Aorta (tissue), 5 donors: Measurements from ENCODE around the gene IFITM10. TPM values are rescaled to one million over a fixed set of nuclear protein-coding genes. Genes with fewer than 3 reads are reported as not detected.

Experiments used
- ATAC-seq: fragments of 200-7000 bp; cut with Tn5 transposase; one replicate; pipeline ENCODE4 v1.9.1; 2022; ENCODE audit warnings: moderate library complexity; ENCODE audit not compliant: low FRiP score
- DNase-seq, 2 donors: peaks; one replicate each; pipeline ENCODE4 v3.0.0-alpha.2; 2020
- H3K27ac ChIP-seq, 2 donors: one replicate each; pipeline ENCODE4 v1.5.1; 2013; ENCODE audit warnings: low read length in 2 of 2, mild to moderate bottlenecking in 2 of 2, moderate library complexity in 2 of 2, control low read depth in 1 of 2, inconsistent platforms in 1 of 2, low read depth in 1 of 2
- H3K27me3 ChIP-seq, 2 donors: one replicate each; pipeline ENCODE4 v1.6.1; 2013; ENCODE audit warnings: control low read depth in 1 of 2, low read length in 1 of 2, mild to moderate bottlenecking in 1 of 2, moderate library complexity in 1 of 2; ENCODE audit not compliant: insufficient read depth in 2 of 2, control insufficient read depth in 1 of 2
- H3K36me3 ChIP-seq, 2 donors: one replicate each; pipeline ENCODE4 v1.6.1; 2013; ENCODE audit warnings: control low read depth in 1 of 2, low read length in 1 of 2, mild to moderate bottlenecking in 1 of 2; ENCODE audit not compliant: insufficient read depth in 2 of 2, control insufficient read depth in 1 of 2
- H3K4me1 ChIP-seq, 2 donors: one replicate each; pipeline ENCODE4 v1.6.1; 2013; ENCODE audit warnings: low read length in 2 of 2, control low read depth in 1 of 2, mild to moderate bottlenecking in 1 of 2, moderate library complexity in 1 of 2; ENCODE audit not compliant: insufficient read depth in 2 of 2, control insufficient read depth in 1 of 2
- H3K4me3 ChIP-seq, 2 donors: one replicate each; pipeline ENCODE4 v1.5.1; 2013; ENCODE audit warnings: low read length in 2 of 2, control low read depth in 1 of 2, mild to moderate bottlenecking in 1 of 2
- H3K9me3 ChIP-seq: one replicate; pipeline ENCODE4 v1.6.1; 2013; ENCODE audit warnings: mild to moderate bottlenecking, low read length; ENCODE audit not compliant: control insufficient read depth
- WGBS, 2 donors: extraction: QIAGEN DNeasy Blood & Tissue Kit; methylation state at CpG; one replicate each; pipeline ENCODE4 v1.1.7; 2013; 5-methylcytosine and 5-hydroxymethylcytosine counted together
- intact Hi-C, 2 donors: fragments of 100-400 bp; cut with DNase I; formaldehyde crosslinking; loops; one replicate each; pipeline versions ENCODE4 v1.14.2 to v1.15.0; 2022
- polyA plus RNA-seq, 2 donors: library from polyadenylated mRNA; stranded (reverse); fragments of 200-250 nt; gene quantifications; one replicate each; pipeline ENCODE4 v1.2.3, GENCODE V29; 2013
- total RNA-seq, 2 donors: library from RNA; stranded (reverse); fragmentation: NEBNext Ultra II Directional; extraction: Animal tissue kit (Norgen Biotek cat#: 25700); gene quantifications; one replicate each; pipeline ENCODE4 v1.2.1, GENCODE V29; 2021
- donor health status: healthy with polysubstance abuse.
- donor health status: Bipolar disorder and iron deficiency.
- donor health status: DM: no; HTN: no; CAD: no.
- donor health status: DM: no; HTN: no; CAD: no.
- donor health status: DM: yes; HTN: yes; CAD: no.

Gene IFITM10
- total and polyA plus RNA-seq, 4 donors: 1.9 to 47.7 (median 12.8) TPM

- H3K36me3 ChIP-seq: no peaks in the 10 kb centered on the region
- H3K4me3 ChIP-seq: no peak overlapping the region
- no peaks in the 10 kb centered on the region for H3K27me3 ChIP-seq
- H3K27ac ChIP-seq: no peak overlapping the region
- no peak for DNase-seq
- H3K4me1 ChIP-seq: no peaks in the 10 kb centered on the region
- 86 to 94% methylated on average over 15 of the region's 15 CpGs for WGBS, 2 donors
- no peak for ATAC-seq
- H3K9me3 ChIP-seq: no peaks in the 10 kb centered on the region
- intact Hi-C loops: loop anchor here (1.0 to 5.0 kb wide), 3 partner anchors 52 to 457 kb away; no protein-coding TSS in a partner anchor
Measured at GRCh38 chr11:1694846-1695547, 55.4 kb downstream of the IFITM10 start.

- no peaks in the 10 kb centered on the region for H3K27me3 ChIP-seq
- H3K4me3 ChIP-seq: no peak overlapping the region
- no peaks in the 10 kb centered on the region for H3K4me1 ChIP-seq
- ATAC-seq (peak; percentile 97), DNase-seq (peak; percentile 92 to 98)
- intact Hi-C loops: loop anchor here (1.0 to 5.0 kb wide), 2 partner anchors 138 to 458 kb away; no protein-coding TSS in a partner anchor
- H3K36me3 ChIP-seq: no peaks in the 10 kb centered on the region
- no peaks in the 10 kb centered on the region for H3K9me3 ChIP-seq
- 50 to 51% methylated on average over 45 of the region's 45 CpGs for WGBS, 2 donors
- no peak overlapping the region for H3K27ac ChIP-seq
Measured at GRCh38 chr11:1694064-1694845, 56.1 kb downstream of the IFITM10 start.

- no peaks in the 10 kb centered on the region for H3K27me3 ChIP-seq
- peak overlapping the region in 1 of 2 donors; percentile 21 for H3K27ac ChIP-seq
- intact Hi-C loops: loop anchor here (1.0 to 5.0 kb wide), 4 partner anchors 43 to 459 kb away; no protein-coding TSS in a partner anchor
- DNase-seq: peak; percentile 83 to 92
- H3K9me3 ChIP-seq: no peaks in the 10 kb centered on the region
- peak; percentile 91 for ATAC-seq
- no peaks in the 10 kb centered on the region for H3K4me1 ChIP-seq
- H3K4me3 ChIP-seq: no peak overlapping the region
- no peaks in the 10 kb centered on the region for H3K36me3 ChIP-seq
- WGBS, 2 donors: 14 to 15% methylated on average over 35 to 37 of the region's 37 CpGs
Measured at GRCh38 chr11:1693327-1694063, 56.9 kb downstream of the IFITM10 start.

- no peak for DNase-seq
- no peak for ATAC-seq
- Histone ChIP-seq H3K36me3 (no peaks in the 10 kb centered on the region), H3K27me3 (no peaks in the 10 kb centered on the region), H3K4me3 (no peak overlapping the region), H3K27ac (no peak overlapping the region), H3K4me1 (no peaks in the 10 kb centered on the region), H3K9me3 (no peaks in the 10 kb centered on the region)
- intact Hi-C loops: loop anchor here (1.0 to 5.0 kb wide), 4 partner anchors 42 to 459 kb away; no protein-coding TSS in a partner anchor
- 43 to 48% methylated on average over 20 of the region's 20 CpGs for WGBS, 2 donors
Measured at GRCh38 chr11:1692708-1693326, 57.6 kb downstream of the IFITM10 start.

- H3K9me3 ChIP-seq: no peaks in the 10 kb centered on the region
- ATAC-seq: no peak
- H3K27me3 ChIP-seq: no peaks in the 10 kb centered on the region
- H3K27ac ChIP-seq: no peak overlapping the region
- WGBS, 2 donors: 86 to 88% methylated on average over 16 of the region's 16 CpGs
- H3K4me3 ChIP-seq: no peak overlapping the region
- H3K36me3 ChIP-seq: no peaks in the 10 kb centered on the region
- H3K4me1 ChIP-seq: no peaks in the 10 kb centered on the region
- intact Hi-C loops: loop anchor here (2.0 to 5.0 kb wide), 3 partner anchors 41 to 460 kb away; no protein-coding TSS in a partner anchor
- no peak for DNase-seq
Measured at GRCh38 chr11:1691878-1692707, 58.3 kb downstream of the IFITM10 start.

GRCh38 chr11:1691026-1691877 is 59.1 kb downstream of the IFITM10 start:
- ATAC-seq (no peak), DNase-seq (no peak)
- Histone ChIP-seq H3K4me3 (no peak overlapping the region), H3K9me3 (no peaks in the 10 kb centered on the region), H3K36me3 (no peaks in the 10 kb centered on the region), H3K27ac (no peak overlapping the region), H3K4me1 (no peaks in the 10 kb centered on the region), H3K27me3 (no peaks in the 10 kb centered on the region)
- WGBS, 2 donors: 87% methylated on average over 14 to 16 of the region's 16 CpGs
- intact Hi-C loops: loop anchor here in 1 of 2 donors (5.0 kb wide), 1 partner anchor 461 kb away; no protein-coding TSS in a partner anchor
